Smooth muscle cell of the brain vasculature (primary cell): ENCODE results near the gene SCAP.
A peak's percentile ranks its signal among the peaks of the same experiment; 100 is the strongest.

Experiments used
- DNase-seq: peaks from one replicate; pipeline ENCODE4 v3.0.0-alpha.2; 2012; ENCODE audit warnings: low read depth, low spot score

Gene SCAP

GRCh38 chr3:47432673-47433072 is 43.1 kb downstream of the SCAP start:
- DNase-seq = no peak

- no peak for DNase-seq
These were observed 44.5 kb downstream of the SCAP start for GRCh38 chr3:47431225-47431624.

- DNase-seq = no peak
These were observed 45.1 kb downstream of the SCAP start for GRCh38 chr3:47430606-47431005.

- DNase-seq = no peak
These were observed 46.1 kb downstream of the SCAP start for GRCh38 chr3:47429476-47430270.

- no peak for DNase-seq
These were observed 47.1 kb downstream of the SCAP start for GRCh38 chr3:47428662-47429061.

- no peak for DNase-seq
These were observed 47.9 kb downstream of the SCAP start for GRCh38 chr3:47427866-47428265.

GRCh38 chr3:47425959-47426358 is 49.8 kb downstream of the SCAP start:
- DNase-seq = no peak

- no peak for DNase-seq
These were observed 50.4 kb downstream of the SCAP start for GRCh38 chr3:47425383-47425778.

GRCh38 chr3:47424434-47425382 is 51.0 kb downstream of the SCAP start:
- DNase-seq = no peak

GRCh38 chr3:47423548-47424145 is 52.1 kb downstream of the SCAP start:
- no peak for DNase-seq

GRCh38 chr3:47422743-47423142 is 53.0 kb downstream of the SCAP start:
- DNase-seq = no peak

GRCh38 chr3:47421741-47422649 is 53.7 kb downstream of the SCAP start:
- DNase-seq = no peak

GRCh38 chr3:47420511-47421484 is 54.9 kb downstream of the SCAP start:
- peak; percentile 80 for DNase-seq

- no peak for DNase-seq
These were observed 55.7 kb downstream of the SCAP start for GRCh38 chr3:47420044-47420430.

GRCh38 chr3:47419083-47420043 is 56.4 kb downstream of the SCAP start:
- DNase-seq = no peak

- DNase-seq = no peak
These were observed 57.3 kb downstream of the SCAP start for GRCh38 chr3:47418167-47419082.

- DNase-seq = no peak
These were observed 59.7 kb downstream of the SCAP start for GRCh38 chr3:47416041-47416440.
